Pons (tissue), 1 donor: ENCODE results near the gene TMEM273.

ENCODE experiments used
- DNase-seq: peaks from one replicate; pipeline ENCODE4 v3.0.0-alpha.2; 2016; ENCODE audit warnings: low spot score

TMEM273 gene

GRCh38 chr10:49176310-49177268 is 11.6 kb downstream of the TMEM273 start:
- DNase-seq: no peak

- no peak for DNase-seq
Measured at GRCh38 chr10:49175587-49176309, 12.4 kb downstream of the TMEM273 start.

- no peak for DNase-seq
Measured at GRCh38 chr10:49174926-49175500, 13.2 kb downstream of the TMEM273 start.

DNA sequence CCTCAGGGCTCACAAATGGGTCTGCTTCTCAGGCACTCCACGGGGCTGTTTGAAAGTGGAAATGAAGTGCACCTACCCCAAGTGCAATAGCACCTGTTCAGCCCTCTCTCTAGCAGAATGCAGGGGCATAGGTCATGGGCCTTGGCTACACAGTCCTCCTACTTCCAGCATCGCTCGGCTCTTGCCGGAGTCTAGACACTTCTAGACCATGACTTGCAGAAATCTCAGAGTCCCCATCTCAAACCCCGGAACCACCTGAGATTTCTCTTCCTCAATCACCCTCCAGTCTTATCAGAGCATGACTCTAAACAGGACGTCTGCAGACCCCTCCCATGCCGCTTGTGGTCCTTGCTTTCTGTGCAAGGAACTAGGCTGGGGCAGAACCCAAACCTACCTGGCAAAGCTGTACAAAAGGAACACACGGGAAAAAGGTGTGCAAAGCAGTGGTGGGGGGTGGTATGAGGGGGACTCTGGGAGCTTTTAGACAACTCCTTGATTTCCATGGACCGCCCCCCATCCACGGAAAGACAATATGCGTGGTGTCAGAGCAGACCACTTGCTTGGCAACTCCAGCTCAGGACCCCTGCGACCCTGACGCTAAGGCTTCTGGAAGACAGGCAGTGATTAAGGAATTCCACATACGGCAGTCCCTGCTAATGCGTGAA is 13.8 kb downstream of the TMEM273 start:
- no peak for DNase-seq

- DNase-seq: no peak
Measured at GRCh38 chr10:49173853-49174252, 14.3 kb downstream of the TMEM273 start.

DNA sequence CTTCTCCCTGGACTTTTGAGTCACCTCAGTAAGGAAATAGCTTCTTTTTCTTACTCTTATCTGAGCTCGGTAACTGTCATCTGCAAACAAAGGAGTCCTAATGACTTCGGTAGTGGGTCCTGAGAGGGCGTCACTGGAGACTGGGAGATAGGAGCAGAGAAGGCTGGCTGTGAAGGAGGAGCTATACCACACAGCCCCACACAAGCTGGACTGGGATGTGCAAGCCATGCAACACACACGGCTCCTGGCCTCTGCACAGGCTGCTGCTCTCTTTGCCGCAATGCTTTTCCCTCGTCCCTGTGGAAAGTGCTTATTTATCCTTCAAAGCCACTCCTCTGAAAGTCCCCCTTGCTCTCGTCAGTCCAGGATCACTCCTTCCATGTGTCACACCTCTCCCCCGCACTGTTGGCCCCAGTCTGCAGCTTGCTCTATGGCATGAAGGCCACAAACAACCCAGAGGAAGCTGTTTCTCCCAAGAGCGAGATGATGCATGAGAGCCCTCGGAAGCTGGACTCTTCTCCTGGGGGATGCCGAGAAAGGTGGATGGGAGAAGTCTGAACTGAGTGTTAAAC is 14.9 kb downstream of the TMEM273 start:
- DNase-seq: no peak

DNA sequence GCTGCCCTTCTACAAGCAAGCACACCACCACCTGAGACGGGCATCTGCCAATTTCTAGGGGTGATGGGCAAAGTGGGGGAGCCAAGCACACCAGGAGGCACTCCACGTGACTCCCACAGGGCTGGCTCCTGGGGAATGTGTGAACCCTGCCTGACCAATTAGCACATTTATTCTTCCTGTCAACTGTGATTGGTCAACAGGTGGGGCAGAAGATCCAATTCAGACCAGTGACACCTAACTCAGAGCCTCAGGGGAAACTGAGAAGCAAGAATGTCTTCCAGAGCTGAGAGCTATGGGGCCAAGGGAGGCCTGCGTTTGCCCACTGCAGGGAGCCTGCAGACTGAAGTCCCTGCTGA is 15.4 kb downstream of the TMEM273 start:
- DNase-seq: no peak

DNA sequence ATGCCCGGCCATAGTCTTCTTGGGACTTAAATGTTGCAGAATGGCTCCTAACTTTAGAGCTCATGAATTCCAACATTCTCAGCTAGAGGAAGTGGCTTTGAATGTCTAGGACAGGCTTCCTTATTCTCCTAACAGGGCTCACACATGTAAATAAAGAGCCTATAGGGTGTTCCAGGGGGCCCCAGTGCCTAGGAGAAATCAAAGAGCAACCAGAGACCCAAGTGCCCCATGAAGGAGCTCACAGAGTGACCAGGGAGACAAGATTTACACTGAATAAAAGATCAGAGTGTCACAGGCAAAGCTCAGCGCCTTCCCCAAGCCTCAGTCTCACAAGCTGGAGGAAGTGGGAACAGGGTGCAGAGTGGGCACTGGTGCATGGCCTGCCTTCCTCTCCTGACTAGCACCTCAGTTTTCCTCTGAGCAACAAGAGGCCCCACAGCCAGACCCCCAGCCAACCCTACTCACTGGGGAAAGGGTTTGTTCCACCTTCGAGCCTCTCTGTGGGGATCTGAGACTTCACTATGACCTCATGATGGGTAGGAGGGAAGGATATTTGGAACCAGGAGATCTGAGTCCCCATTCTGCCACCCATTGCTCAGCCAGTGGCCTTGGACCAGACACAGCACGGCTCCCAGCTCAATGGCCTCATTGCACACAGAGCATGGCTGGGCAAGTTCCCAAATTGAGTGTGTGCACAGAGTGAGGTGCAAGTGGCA is 16.0 kb downstream of the TMEM273 start:
- DNase-seq: no peak

- no peak for DNase-seq
Measured at GRCh38 chr10:49171326-49172060, 16.7 kb downstream of the TMEM273 start.

DNA sequence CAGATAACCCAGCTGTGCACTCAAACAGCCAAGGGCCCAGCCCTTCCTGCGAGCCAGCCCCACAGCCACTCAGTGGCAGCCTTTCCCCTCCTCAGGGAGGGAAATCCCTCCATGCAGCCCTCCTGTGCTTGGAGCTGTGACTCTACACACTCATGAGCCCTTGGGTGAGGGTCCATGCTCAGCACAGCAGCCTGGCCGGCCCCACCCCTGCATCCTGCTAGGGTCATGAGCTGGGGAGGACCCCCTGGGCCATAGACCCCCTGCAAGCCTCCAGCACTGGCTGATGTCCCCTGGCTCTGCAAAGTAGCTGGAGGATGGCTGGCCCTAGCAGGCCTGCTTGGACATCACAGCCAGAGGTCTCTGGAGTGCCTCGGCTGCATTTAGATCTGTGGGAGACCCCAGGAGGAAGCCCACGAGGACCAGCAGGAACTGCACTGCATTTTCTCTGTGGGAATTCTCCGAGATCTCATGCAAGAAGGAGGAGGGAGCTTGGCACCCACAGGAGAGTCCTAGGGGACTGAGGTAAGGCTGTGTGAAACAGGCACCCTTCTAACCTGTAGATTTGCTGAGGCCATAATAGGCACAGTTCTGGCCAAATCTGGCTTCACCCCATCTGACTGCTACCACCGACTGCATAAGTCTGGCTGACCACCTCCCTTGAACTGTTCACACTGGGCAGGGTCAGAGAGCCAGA is 17.4 kb downstream of the TMEM273 start:
- DNase-seq: no peak

- DNase-seq: no peak
Measured at GRCh38 chr10:49169776-49170175, 18.4 kb downstream of the TMEM273 start.

DNA sequence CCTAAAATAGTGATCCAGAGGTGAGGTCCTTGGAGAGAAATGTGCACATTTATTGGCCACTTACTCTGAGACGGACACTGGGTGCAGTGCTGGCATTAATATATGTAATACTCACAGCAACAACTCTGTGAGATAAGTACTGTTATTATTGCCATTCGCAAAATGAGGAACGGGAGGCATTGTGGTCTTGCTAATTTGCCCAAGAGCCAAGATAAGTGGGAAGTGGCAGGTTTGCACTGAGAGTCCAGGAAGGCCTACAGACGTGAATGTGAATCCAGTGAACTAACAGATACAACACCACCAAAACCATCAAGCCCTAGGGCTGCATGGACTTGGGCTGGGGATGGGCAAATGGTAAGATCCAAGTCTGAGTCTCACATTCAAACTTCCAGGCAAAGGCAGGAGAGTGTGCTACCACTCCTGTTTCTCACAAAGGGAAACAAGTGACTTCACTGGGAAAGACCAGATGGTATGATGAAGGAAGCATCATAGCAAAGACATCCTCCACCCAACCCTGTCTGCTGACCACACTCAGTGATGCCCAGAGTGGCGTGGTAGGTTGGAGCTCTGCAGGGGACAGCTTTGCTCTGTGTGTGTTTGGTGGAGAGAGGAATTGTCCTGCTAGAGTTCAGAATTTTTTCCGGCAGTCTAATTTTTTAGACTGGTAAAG is 19.2 kb downstream of the TMEM273 start:
- DNase-seq: no peak

DNA sequence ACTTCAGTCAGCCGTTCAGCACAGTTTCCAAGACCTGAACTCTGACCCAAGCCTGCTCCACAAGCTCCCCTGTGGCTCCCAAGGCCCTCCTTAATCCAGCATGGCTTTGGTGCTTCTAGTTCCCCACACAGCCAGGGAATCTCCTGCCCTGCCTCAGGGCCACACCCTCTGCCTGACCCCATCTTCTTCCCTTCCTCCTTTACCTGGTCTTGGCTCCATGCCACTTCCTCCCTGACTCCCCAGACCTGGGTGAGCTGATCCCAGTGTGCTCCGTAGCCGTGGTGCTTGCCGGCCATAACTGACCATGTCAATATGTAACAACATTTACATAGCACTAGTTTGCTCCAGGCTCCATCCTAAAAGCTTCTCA is 20.0 kb downstream of the TMEM273 start:
- DNase-seq: no peak

- no peak for DNase-seq
Measured at GRCh38 chr10:49167425-49168170, 20.6 kb downstream of the TMEM273 start.

DNA sequence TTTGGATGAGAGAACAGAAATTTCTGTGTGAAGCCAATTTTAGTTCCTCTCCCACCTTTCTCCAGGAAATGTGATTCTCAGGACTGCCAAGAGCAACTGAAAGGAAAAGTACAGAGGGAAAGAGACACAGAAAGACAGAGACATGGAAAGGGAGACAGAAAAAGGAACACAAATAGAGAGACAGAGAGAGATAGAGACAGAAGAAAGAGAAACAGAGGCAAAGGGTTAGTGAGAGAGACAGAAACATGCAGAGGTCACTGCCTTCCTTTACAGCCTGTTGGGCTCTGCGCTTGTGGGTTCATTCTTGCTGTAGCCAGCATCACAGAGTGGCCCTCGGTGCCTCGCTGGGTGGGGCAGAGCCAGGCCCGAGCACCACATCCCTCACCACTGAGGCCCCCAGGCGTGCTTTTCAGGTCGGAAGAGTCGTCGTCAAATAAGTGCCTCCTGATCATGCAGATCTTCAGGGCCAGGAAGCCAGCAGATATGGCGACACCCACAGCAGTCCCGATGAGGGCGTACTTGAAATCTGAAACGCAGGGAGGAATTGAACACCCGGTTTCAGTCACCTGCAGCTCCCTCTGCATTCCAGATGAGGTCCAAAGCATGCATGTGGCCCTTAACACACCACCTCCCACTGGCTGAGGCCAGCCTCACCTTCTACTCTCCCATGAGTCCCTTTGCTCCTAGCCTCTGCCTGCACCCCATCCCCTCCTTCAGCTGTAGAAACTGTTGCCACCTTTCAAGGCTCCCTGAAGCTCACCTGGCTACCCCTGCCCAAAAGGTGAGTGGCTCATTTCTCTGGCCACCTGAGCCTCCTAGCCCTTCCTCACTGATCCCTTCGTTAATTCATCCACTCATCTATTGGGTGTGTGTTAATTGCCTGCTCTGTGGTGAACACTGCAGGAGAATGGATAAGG is 21.4 kb downstream of the TMEM273 start:
- DNase-seq: no peak

DNA sequence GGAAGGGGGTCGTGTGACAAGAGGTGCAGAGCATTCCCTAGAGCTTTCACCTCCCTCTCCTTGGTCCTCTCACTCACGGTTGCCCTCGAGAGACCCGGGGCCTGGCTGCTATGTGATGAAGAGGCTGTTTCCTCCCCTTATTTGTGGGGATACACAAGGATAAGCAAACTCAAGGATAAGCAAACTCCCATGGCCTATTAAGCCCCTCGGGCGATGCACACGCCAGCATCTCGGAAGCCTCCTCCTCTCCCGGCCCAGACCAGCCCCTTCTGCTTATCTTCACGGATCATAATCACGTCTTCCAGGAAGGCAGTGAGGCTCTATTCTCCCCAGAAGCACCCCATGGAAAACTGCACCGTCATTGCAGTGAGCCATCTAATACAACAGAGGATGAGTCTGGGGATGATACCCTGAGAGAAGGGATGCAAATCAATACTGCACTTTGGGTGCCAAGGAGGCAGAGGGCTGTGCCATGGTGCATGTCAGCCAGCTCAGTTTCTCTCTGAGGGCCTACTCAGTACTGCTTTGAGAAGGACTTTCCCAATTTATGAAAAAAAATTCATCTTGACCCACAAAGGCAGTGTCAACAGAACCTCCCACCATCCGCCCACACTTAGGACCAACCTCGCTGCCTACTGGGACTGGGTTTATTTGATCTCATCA is 22.2 kb downstream of the TMEM273 start:
- no peak for DNase-seq

GRCh38 chr10:49165259-49165658 is 22.9 kb downstream of the TMEM273 start:
- DNase-seq: no peak
